GM19043 (cell line): ENCODE measurements around the gene RAB7B.

ENCODE experiments used
- ATAC-seq: cut with Tn5 transposase; IDR thresholded peaks from one replicate; pipeline ENCODE4 v1.9.1; 2021; ENCODE audit warnings: low read depth; ENCODE audit not compliant: unreplicated experiment

RAB7B gene

DNA sequence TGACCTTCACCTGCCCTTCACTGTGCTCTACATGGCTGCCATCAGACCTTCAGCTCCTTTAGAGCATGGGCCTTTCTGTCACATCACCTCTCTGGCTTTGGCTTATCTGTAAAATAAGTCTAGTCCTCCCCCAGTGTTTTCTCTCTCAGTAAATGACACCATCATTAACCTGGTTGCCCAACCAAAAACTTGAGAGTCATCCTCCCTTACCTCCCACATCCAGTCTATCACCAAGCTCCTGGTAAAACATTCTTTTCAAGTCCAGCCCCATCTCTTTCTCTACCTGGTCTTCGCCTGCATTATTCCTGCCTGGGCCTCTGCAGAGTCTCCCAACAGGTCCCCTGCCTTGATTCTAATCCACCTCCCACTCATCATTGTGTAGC is 73.0 kb downstream of the RAB7B start:
- no peak for ATAC-seq

DNA sequence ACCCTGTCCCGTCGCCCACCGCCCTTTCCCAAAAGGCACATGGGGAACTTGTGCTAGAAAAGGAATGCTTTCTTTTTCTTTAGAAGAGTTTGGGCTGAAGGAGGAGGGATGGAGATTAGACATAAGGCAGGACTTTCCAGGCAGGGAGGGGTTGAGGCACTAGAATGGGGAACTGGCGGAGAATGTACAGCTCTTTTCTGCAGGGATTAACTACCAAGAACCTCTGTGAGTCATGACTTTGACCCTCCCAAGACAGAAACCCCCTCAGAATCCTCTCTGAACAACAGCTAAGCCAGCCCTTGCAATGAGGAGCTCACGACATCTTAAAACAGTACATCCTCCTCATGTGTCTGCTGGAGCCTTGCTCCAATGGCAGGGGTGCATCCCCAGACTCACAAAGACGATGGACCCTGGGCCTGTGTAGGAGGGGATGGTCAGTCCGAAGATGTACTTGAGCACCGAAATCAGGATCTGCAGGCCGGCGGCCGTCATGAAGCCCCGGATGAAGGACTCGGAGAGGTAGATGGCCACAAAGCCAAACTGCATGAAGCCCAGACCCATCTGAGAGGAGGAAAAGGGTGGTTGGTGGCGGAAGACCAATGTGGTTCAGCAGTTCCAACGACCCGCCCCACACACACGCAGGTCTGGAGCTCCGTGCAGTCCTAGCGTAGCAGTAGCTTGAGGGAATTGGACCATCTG is 73.5 kb downstream of the RAB7B start:
- no peak for ATAC-seq

DNA sequence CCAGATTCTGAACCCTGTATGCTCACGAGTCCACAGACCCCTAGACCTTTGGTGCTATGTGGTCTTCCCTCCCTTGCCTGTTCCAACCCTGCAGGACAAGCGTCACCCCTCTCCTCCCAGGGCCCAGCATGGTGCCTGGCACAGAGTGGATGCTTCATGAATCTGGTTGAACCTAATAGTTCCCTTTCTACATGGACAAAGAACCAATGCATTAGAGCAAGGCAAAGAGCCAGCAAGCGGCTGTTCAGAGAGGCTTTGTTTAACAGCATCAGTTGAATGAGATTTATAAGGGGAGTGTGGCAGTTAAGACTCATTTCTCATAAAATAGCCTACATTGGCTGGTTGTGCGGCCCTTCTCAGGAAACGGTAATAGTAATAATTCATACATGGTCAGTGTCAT is 74.9 kb downstream of the RAB7B start:
- ATAC-seq, result no peak

DNA sequence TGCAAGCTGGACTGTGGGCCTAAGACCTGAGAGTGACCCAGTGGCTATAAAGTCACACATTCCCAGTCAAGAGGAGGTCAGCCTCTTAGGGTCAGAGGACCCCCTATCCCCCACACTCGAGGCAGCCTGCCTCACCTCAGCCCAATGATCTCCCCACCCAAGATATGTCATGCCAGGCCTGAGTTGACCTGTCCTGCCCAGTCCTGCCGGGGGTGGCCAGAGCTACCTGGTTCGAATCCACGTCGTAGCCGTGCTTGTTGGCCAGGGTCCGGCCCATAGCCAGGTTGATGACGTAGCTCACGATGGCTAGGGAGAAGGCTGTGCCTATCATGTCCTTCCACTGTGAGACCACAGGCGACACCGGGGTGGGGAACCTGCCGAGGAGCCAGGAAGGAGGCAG is 75.5 kb downstream of the RAB7B start:
- ATAC-seq, result no peak

DNA sequence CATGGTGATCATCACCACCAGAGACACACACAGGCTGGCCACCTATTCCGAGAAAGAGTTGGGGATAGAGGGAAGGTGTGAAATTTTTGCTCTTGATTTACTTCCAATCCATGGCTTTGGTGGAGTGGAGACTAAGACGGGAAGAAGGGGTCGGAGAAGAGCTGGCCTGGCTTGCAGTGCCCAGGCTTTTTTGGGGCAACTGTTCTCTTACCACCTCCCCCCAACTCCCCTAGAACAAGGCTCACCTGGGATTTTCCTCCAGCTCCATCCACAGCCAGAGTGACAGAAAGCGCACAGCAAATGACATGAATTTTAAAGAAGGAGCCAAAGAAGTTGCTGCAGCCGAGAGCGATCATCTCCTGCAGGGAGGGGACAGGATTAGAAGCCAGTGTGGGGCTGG is 75.9 kb downstream of the RAB7B start:
- ATAC-seq, result no peak
